Ishikawa (cell line): ENCODE measurements around the gene ILKAP.

Experiments
- CEBPB ChIP-seq: IDR thresholded peaks from 2 replicates; pipeline ENCODE4 v1.6.1; 2012
- FOXM1 ChIP-seq: IDR thresholded peaks from 2 replicates; pipeline ENCODE4 v1.6.1; 2012; ENCODE audit warnings: low read depth, borderline replicate concordance
- RAD21 ChIP-seq: IDR thresholded peaks from 2 replicates; pipeline ENCODE4 v1.6.1; 2012; ENCODE audit warnings: low read depth
- YY1 ChIP-seq: IDR thresholded peaks from 2 replicates; pipeline ENCODE4 v1.6.1; 2012; ENCODE audit warnings: low read depth
- TF ChIP-seq, protein P1 (sequence below): IDR thresholded peaks from 2 replicates; pipeline ENCODE4 v1.6.1; 2012
- TF ChIP-seq, protein P2 (sequence below): IDR thresholded peaks from 2 replicates; pipeline ENCODE4 v1.6.1; 2012; ENCODE audit warnings: low read depth, mild to moderate bottlenecking

DNA sequence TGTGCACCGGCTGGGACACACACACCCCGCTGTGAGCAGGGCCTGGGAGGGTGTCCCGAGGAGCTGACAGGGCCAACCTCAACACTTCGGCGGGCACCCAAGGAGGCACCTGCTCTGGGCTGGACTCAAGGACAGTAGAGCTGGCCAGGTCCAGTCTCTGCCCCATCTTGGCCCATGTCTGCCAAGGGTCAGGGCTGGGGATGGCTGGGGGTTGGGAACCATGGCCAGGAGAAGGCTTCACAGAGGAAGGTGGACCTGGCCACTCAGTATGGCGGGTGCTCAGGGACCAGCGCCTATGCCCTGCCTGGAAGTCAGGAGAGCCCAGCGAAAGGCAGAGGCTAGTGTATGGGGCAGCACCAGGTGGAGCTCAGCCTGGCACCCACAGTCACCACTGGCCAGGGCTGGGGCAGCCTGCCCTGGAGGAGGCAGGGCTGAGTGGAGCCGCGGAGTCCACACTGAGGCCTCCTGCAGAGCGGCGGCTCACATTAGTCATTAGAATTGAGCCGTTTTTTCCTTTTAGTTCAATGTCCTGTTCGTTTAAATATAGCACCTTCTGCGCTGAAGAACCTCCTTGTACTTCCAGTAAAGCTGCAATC, 40.6 kb downstream of the ILKAP start:
- TF ChIP-seq YY1 (no peak), CEBPB (no peak), RAD21 (no peak), FOXM1 (no peak)
- TF ChIP-seq, protein P1, sequence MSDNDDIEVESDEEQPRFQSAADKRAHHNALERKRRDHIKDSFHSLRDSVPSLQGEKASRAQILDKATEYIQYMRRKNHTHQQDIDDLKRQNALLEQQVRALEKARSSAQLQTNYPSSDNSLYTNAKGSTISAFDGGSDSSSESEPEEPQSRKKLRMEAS, result no peak
- TF ChIP-seq, protein P2, sequence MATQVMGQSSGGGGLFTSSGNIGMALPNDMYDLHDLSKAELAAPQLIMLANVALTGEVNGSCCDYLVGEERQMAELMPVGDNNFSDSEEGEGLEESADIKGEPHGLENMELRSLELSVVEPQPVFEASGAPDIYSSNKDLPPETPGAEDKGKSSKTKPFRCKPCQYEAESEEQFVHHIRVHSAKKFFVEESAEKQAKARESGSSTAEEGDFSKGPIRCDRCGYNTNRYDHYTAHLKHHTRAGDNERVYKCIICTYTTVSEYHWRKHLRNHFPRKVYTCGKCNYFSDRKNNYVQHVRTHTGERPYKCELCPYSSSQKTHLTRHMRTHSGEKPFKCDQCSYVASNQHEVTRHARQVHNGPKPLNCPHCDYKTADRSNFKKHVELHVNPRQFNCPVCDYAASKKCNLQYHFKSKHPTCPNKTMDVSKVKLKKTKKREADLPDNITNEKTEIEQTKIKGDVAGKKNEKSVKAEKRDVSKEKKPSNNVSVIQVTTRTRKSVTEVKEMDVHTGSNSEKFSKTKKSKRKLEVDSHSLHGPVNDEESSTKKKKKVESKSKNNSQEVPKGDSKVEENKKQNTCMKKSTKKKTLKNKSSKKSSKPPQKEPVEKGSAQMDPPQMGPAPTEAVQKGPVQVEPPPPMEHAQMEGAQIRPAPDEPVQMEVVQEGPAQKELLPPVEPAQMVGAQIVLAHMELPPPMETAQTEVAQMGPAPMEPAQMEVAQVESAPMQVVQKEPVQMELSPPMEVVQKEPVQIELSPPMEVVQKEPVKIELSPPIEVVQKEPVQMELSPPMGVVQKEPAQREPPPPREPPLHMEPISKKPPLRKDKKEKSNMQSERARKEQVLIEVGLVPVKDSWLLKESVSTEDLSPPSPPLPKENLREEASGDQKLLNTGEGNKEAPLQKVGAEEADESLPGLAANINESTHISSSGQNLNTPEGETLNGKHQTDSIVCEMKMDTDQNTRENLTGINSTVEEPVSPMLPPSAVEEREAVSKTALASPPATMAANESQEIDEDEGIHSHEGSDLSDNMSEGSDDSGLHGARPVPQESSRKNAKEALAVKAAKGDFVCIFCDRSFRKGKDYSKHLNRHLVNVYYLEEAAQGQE, result no peak
